GOT3 (cell line): Measurements from ENCODE around the gene PADI6.
"Not testable (repeated sequence)": the region's sequence is repeated elsewhere in the genome, so short reads cannot be mapped to it uniquely, and the experiment has no call there.

Experiments used
- DNase-seq: peaks from one replicate; lab custom pipeline; 2025; ENCODE audit warnings: mixed read lengths; lab: John Stamatoyannopoulos, UW

PADI6 gene

GRCh38 chr1:17404820-17405219 is 32.8 kb downstream of the PADI6 start:
- no peak for DNase-seq

- DNase-seq: no peak
These were observed 34.1 kb downstream of the PADI6 start for GRCh38 chr1:17405898-17406759.

DNA sequence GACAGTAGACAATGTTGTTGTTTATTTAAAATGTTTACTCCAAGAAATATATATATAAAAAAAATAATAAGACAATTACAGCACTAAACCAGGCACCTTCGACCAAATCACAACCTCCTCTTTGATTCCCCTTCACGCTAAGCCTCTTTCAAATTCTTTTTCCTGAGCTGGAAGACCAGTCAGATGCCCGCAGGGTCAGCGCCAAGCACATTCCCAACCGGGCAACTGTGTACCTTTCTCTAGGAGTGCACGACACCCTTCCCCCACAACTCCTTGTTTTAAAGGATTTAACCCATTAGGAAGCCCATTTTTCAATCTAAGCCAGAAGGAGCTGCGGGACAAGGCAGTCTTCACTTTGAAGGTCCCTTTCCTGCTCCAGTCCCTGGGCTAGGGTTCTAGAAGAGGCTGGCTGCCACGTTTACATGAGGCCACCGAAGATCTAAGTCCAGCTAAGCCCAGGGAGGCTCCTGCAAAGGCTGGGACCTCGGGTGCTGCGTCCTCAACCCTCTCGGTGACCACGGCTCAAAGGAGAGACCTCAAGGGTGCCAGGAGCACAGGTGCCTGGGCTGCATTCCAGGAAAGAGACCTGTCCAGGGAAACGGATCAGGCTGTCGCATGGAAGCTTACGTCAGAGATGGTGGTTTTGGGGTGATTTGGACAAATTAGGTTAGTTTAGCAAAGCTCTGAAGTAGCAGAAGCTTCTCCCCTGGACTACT is 34.9 kb downstream of the PADI6 start:
- not testable (repeated sequence) for DNase-seq

DNA sequence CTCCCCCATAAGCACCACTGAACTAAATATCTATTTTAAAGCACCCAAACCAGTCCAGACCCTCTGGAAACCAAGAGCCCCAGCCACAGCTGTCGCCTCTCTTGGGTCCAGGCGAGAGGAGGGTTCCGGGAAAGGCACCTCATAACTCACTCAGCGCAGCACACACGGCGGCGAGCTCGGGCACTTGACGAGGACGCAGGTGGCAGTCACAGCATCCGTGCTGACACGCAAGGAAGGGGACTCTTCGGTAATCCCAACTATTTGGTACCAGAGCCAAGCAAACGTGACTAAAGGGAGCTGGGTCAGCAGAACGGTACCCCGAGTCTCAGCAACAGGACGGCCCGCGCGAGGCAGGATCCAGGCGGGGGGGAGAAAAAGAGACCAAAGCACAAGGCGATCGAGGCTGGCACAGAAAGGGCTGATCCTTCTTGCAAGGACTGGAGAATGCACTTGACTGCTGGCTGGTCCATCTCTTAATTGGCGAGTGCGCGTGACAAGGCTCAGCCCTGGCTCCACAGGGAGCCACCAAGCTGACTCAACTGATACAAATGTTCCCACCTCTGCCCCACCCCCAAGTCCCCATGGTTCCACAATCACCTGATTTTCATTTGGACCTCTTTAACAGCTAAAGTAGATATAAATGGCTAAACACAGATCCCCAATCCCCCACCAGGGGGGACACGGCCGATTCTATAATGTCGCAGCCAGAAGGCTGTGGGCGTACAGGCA is 36.0 kb downstream of the PADI6 start:
- not testable (repeated sequence) for DNase-seq

DNA sequence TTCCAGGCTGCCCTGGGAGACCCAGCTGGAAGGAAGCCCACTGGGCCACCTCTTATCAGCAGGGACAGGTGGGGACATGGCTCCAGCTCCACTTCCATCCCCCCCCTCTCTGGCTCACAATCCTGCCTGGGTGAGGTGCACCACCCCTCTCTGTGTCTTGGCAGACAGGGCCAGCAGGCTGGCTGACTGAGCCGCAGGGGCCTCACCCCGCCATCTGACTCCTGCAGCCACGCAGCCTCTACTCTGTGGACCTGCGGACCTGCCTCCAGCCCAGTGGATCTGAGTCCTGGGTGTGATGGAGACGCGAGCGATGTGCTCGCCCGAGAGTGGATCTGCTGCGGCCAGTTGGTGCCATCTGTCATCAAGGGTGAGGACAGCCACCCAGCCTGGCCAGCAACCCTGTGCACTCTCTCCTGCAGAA is 37.4 kb downstream of the PADI6 start:
- no peak for DNase-seq

- no peak for DNase-seq
These were observed 40.3 kb downstream of the PADI6 start for GRCh38 chr1:17412093-17412870.

GRCh38 chr1:17414022-17414421 is 42.0 kb downstream of the PADI6 start:
- no peak for DNase-seq

DNA sequence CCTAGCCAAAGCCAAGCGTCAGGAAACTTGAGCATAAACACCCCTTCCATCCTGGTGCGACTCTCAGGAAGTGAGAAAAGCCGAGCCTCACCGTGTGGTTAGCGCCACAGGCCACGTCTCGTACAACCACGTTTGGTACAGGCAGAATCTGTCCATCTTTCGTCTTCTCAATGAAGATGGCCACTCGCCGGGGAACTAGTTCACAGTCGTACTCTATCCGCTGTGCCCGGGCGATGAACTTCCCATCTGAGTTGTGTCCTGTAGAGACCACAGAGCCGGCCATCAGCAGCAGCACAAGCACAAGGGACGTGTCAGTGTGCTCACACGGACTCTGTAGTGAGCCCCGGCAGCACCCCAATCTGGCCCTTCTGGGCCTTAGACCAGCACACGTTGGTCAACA is 44.4 kb downstream of the PADI6 start:
- DNase-seq: no peak

DNA sequence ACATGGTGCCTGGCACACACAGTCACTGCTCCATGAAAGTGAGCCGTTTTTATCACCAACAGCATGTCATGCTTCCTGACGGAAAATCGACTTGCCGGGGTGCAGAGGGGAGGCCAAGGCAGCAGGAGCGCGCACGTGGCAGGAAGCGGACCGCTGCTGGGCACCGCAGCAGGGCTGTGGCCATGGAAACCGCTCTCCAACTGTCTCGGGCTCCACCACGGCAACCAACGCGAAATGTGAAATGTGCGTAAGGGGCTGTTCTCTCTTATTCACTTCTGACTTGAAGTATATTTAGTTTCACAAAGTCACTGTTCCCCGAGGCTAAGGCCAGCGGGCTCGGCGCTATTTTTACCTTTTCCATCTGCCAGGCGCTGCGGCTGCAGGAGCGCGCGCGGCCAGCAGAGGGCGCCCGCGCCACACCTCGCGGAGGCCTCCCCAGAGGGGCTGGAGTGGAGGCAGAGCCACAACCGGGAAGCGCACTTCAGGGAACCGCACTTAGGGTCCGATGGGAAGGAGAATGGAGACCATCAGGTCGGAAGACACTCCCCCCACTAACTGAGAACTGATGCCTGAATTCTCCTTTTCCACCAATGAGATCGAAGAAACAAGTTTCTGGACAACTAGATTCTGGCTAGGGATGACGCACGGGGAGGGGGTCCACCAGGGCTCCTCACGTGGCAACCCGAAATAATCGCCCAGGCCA is 47.8 kb downstream of the PADI6 start:
- no peak for DNase-seq

DNA sequence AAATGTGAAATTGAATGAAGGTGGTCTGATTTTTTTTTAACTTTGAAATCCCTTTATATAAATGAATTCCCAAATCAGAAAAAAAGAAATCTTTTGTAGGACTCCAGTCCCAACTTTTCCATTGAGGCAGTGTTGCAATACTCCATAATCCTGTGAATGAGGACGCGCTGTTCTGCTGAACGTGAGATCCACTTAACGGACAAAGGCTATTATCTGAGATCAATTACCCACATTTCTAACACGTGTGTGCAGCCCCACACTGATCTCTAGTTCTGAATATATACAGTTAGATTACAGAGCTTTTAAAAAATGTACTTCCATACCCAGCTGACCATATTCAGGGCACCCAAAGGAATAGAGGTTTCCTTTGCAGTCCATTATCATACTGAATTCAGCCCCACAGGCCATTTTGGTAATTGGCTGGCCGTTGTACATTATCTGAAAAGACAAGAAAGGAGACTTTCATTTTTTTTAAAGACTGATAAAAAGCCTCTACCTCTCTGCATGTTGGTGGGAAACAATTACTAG is 48.5 kb downstream of the PADI6 start:
- no peak for DNase-seq

DNA sequence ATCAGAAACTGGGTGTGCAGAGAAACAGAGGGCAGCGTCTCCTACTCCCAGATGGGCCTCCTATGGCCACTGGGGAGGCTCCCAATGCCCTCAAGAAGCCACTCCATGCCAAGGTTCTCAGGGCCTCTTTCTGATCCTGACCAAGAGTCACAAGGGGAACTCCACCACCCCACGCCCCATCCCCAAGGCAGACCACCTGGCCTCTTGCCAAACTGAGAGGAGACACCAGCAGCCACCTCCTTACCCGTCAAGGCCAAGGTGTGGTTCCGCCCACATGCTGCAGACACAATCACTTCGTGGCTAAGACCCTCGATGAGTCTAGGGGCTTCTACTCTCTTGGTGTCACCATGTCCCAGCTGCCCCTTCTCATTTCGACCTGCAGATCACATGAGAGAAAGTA is 50.5 kb downstream of the PADI6 start:
- no peak for DNase-seq

GRCh38 chr1:17423781-17424245 is 51.8 kb downstream of the PADI6 start:
- DNase-seq: no peak

- no peak for DNase-seq
These were observed 54.0 kb downstream of the PADI6 start for GRCh38 chr1:17425806-17426600.

DNA sequence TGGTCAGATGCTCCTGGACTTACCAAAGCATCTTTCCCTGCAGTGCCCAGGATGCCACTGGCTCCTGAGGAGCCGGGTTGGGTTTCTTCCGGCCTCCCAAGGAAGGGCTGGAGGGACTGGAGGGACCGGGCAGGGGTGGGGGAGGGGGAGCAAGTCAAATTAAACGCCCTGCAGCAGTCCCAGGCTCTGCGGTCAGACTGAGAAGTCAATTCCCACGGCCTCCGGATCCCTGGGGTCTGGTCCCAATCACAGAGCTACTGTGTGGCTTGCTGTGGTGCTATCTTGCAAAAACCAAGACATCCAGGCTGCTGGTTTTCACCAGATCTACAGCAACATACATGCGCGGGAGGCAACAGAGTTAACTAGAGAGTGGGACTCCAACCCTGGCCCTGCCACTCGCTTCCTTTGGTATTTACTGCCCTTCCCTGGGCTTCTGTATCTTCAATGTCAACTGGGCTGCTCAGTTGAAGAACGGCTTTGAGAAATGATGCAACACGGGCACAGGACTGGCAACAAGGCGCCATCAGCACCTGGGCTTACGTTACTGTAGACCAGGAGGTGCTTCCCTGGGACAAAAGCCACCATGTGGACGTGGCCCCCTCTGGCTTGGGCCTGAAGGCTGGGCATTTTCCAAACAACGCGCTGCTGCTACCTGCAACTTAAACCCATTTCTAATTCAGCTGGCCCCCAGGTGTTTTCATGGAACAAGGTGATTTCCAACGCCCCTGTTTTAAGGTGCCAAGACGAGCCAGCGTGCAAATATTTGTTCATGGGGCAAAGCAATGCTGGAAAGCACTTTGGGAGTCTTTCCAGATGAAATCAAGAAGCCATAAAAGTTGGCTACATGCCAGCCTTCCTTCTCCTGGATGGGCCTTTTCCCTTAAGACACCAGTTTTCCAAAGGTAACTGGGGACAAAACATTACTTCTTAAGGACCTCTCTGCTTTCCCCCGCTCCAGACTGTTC is 56.0 kb downstream of the PADI6 start:
- no peak for DNase-seq

DNA sequence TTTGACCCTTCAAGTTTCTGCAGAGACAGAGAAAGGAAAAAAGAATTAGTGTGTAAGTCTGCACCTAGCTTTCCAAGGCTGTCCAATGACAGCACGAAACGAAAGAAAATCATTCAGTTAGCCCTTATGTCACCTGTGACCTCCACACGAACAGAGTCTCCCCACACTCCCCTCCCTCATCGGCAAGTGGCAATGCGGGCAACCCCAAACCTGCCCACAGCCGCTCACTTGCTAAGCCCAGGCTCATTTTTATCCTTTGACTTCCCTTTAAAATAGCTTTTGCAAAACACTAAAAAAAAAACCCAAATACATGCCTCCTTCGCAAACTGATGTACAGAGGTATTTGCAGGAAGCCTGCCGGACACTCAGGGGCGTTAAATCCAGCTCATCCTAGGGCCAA is 57.2 kb downstream of the PADI6 start:
- DNase-seq: no peak

DNA sequence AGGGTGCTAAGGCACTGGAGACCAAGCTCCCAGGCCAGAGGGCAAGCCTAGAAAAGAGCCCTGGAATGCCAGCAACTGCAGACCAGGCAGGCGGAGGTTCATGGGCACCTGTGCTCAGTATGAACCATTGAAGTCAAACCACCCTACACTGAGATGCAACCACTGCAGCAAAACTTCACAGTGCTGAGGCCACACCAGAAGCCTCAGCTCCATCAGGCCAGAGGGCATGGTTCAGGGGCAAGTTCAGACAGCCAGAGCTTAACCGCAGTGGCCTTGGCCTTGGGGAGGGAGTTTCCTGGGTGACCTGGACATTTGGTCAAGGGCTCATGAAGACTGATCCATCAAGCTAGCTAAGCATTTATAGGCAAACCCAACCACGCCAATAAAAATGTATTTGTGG is 60.4 kb downstream of the PADI6 start:
- no peak for DNase-seq

- no peak for DNase-seq
These were observed 61.3 kb downstream of the PADI6 start for GRCh38 chr1:17433261-17433660.

DNA sequence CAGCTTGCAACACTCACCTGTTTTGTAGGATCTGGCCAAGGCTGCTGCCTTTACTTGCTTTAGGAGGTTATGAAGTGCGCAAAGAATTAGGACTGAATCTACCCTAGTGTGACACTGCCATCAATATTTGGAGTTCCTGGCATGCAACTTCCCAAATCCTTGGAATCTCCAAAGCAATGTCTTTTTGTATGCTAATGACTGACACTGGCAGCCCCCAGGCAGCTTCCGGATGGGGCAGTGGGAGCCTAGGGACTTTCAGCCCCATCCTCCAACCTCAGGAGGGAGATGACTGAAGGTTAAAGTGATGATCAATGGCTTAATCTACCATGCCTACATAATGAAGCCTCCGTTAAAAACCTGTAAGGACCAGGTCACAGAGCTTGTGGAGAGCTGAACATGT is 62.0 kb downstream of the PADI6 start:
- DNase-seq: no peak

DNA sequence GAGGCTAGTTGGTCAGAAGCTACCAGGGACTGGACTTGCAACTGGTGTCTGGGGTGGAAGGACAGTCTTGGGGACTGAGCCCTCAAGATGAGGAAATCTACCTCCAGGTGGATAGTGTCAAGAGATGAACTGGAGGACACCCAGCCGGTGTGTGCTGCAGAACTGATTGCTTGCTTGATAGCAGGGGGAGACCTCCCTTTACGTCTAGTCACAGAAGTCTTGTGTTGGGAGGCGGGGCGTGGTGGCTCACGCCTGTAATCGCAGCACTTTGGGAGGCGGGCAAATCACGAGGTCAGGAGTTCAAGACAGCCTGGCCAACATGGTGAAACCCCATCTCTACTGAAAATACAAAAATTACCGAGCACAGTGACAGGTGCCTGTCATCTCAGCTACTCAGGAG is 62.6 kb downstream of the PADI6 start:
- DNase-seq: no peak
